H1 (cell line): ENCODE results near the gene CD59. TPM values are rescaled to one million over a fixed set of nuclear protein-coding genes. Genes with fewer than 3 reads are reported as not detected.

ENCODE experiments used
- CTCF ChIA-PET: fragments of 300-600 bp; sonication (Branson Sonifier 250); formaldehyde crosslinking; loops from one replicate; lab custom pipeline; 2021; ENCODE audit not compliant: partially characterized antibody; lab: Charles Lee
- POLR2A ChIA-PET: fragments of 300-600 bp; sonication (Branson Sonifier 250); formaldehyde crosslinking; loops from one replicate; lab custom pipeline; 2021; ENCODE audit warnings: inconsistent platforms; ENCODE audit not compliant: partially characterized antibody; lab: Charles Lee
- DNase-seq, 2 experiments: peaks; one replicate each; pipeline versions ENCODE4 v3.0.0 to v3.0.0-alpha.2; 2010 to 2022; ENCODE audit warnings: low spot score in 2 of 2, low read depth in 1 of 2, mixed read lengths in 1 of 2
- FAIRE-seq: peaks from 2 replicates; lab custom pipeline; 2011; peaks lifted over from hg19 to GRCh38; lab: Jason Lieb, UNC
- H2AFZ ChIP-seq: 2 replicates; pipeline ENCODE4 v1.8.1; 2012; ENCODE audit warnings: low read length, inconsistent platforms
- H2AK5ac ChIP-seq: 2 replicates; pipeline ENCODE4 v1.6.1; 2013; ENCODE audit warnings: low read depth, low read length
- H2BK120ac ChIP-seq: replicated peaks from 2 replicates; pipeline ENCODE3; 2013; ENCODE audit warnings: low read depth, low read length, inconsistent platforms
- H2BK12ac ChIP-seq: 2 replicates; pipeline ENCODE4 v1.6.1; 2013; ENCODE audit warnings: low read depth, low read length
- H2BK15ac ChIP-seq: 2 replicates; pipeline ENCODE4 v1.6.1; 2013; ENCODE audit warnings: low read length
- H2BK20ac ChIP-seq: 2 replicates; pipeline ENCODE4 v1.6.1; 2013; ENCODE audit warnings: low read length
- H2BK5ac ChIP-seq: 2 replicates; pipeline ENCODE4 v1.6.1; 2013; ENCODE audit warnings: low read depth, low read length
- H3K14ac ChIP-seq: 2 replicates; pipeline ENCODE4 v1.6.1; 2013; ENCODE audit warnings: inconsistent platforms; ENCODE audit not compliant: insufficient read length
- H3K18ac ChIP-seq: 2 replicates; pipeline ENCODE4 v1.6.1; 2013; ENCODE audit warnings: low read length; ENCODE audit errors: extremely low read depth
- H3K23ac ChIP-seq: 2 replicates; pipeline ENCODE4 v1.6.1; 2013; ENCODE audit warnings: inconsistent platforms; ENCODE audit not compliant: insufficient read length
- H3K23me2 ChIP-seq: 2 replicates; pipeline ENCODE4 v1.6.1; 2013; ENCODE audit warnings: low read depth, low read length
- H3K27ac ChIP-seq: 2 replicates; pipeline ENCODE4 v1.6.1; 2011; ENCODE audit warnings: low read depth, low read length, inconsistent platforms
- H3K27me3 ChIP-seq, 4 experiments: replicated peaks in 1 of 4; 1 replicate in 1 of 4; 2 replicates in 3 of 4; pipeline versions ENCODE4 v1.6.1 to v1.8.1; 2011 to 2013; ENCODE audit warnings: low read length in 3 of 4, mild to moderate bottlenecking in 3 of 4, inconsistent platforms in 2 of 4, mixed read lengths in 2 of 4, moderate library complexity in 1 of 4; ENCODE audit not compliant: control insufficient read depth in 3 of 4, insufficient read depth in 3 of 4; ENCODE audit errors: extremely low read depth in 1 of 4
- H3K36me3 ChIP-seq, 4 experiments: 2 replicates each; pipeline versions ENCODE4 v1.6.1 to v1.8.1; 2011 to 2013; ENCODE audit warnings: mild to moderate bottlenecking in 4 of 4, low read length in 3 of 4, moderate library complexity in 2 of 4, control low read depth in 1 of 4, inconsistent platforms in 1 of 4; ENCODE audit not compliant: insufficient read depth in 4 of 4, control insufficient read depth in 2 of 4
- H3K4ac ChIP-seq: replicated peaks from 2 replicates; pipeline ENCODE3; 2013; ENCODE audit warnings: low read length, low read depth, mixed read lengths, inconsistent platforms; ENCODE audit not compliant: insufficient read length
- H3K4me1 ChIP-seq, 4 experiments: replicated peaks in 1 of 4; 1 replicate in 1 of 4; 2 replicates in 3 of 4; pipeline versions ENCODE4 v1.6.1 to v1.8.1; 2011 to 2013; ENCODE audit warnings: low read length in 3 of 4, inconsistent platforms in 2 of 4, mixed read lengths in 1 of 4; ENCODE audit not compliant: insufficient read depth in 4 of 4, control insufficient read depth in 3 of 4
- H3K4me2 ChIP-seq, 2 experiments: 2 replicates each; pipeline versions ENCODE4 v1.6.1 to v1.8.1; 2011 to 2013; ENCODE audit warnings: low read depth in 2 of 2, low read length in 2 of 2, control low read depth in 1 of 2, inconsistent platforms in 1 of 2, mild to moderate bottlenecking in 1 of 2; ENCODE audit not compliant: insufficient read depth in 1 of 2
- H3K4me3 ChIP-seq, 4 experiments: fragments of 200-600, 300-600 bp in 1 of 4; sonication (generic), shearing (Covaris generic), sonication (Bioruptor Twin) in 1 of 4; 2 replicates each; pipeline versions ENCODE4 v1.5.1 to v1.8.1; 2011 to 2016; ENCODE audit warnings: low read length in 4 of 4, low read depth in 3 of 4, control low read depth in 2 of 4, inconsistent platforms in 2 of 4, mild to moderate bottlenecking in 2 of 4, mixed read lengths in 1 of 4, moderate library complexity in 1 of 4; ENCODE audit not compliant: insufficient read depth in 2 of 4; ENCODE audit errors: extremely low read depth in 1 of 4
- H3K56ac ChIP-seq: replicated peaks from 2 replicates; pipeline ENCODE3; 2013; ENCODE audit warnings: low read depth, mild to moderate bottlenecking, mixed read lengths, low read length, inconsistent platforms; ENCODE audit not compliant: insufficient read length
- H3K79me1 ChIP-seq: 2 replicates; pipeline ENCODE4 v1.6.1; 2013; ENCODE audit warnings: low read depth, low read length, control low read depth
- H3K79me2 ChIP-seq, 2 experiments: 2 replicates each; pipeline versions ENCODE4 v1.6.1 to v1.8.1; 2012 to 2013; ENCODE audit warnings: low read length in 2 of 2, mild to moderate bottlenecking in 2 of 2, inconsistent platforms in 1 of 2; ENCODE audit not compliant: insufficient read depth in 2 of 2, control insufficient read depth in 1 of 2
- H3K9ac ChIP-seq, 4 experiments: replicated peaks in 1 of 4; 1 replicate in 1 of 4; 2 replicates in 3 of 4; pipeline versions ENCODE4 v1.6.1 to v1.8.1; 2011 to 2013; ENCODE audit warnings: low read depth in 3 of 4, low read length in 3 of 4, control low read depth in 2 of 4, mild to moderate bottlenecking in 2 of 4, moderate library complexity in 2 of 4, inconsistent platforms in 1 of 4; ENCODE audit errors: extremely low read depth in 1 of 4
- H3K9me3 ChIP-seq, 2 experiments: 2 replicates each; pipeline versions ENCODE4 v1.6.1 to v1.8.1; 2012 to 2013; ENCODE audit warnings: mild to moderate bottlenecking in 2 of 2, moderate library complexity in 2 of 2, control low read depth in 1 of 2, inconsistent platforms in 1 of 2, low read depth in 1 of 2, low read length in 1 of 2, mixed read lengths in 1 of 2; ENCODE audit not compliant: insufficient read depth in 2 of 2
- H4K20me1 ChIP-seq, 2 experiments: replicated peaks in 1 of 2; 2 replicates each; pipeline versions ENCODE3 to v1.8.1; 2011 to 2013; ENCODE audit warnings: inconsistent platforms in 2 of 2, low read length in 2 of 2, mild to moderate bottlenecking in 1 of 2; ENCODE audit not compliant: insufficient read depth in 2 of 2, control insufficient read depth in 1 of 2
- H4K5ac ChIP-seq: 2 replicates; pipeline ENCODE4 v1.6.1; 2013; ENCODE audit warnings: low read length, low read depth, mixed read lengths, inconsistent platforms; ENCODE audit not compliant: insufficient read length
- H4K8ac ChIP-seq: 2 replicates; pipeline ENCODE4 v1.8.0; 2013; ENCODE audit warnings: mild to moderate bottlenecking, moderate library complexity, low read length, inconsistent platforms; ENCODE audit not compliant: insufficient read depth; ENCODE audit errors: extremely low read depth
- H4K91ac ChIP-seq: replicated peaks from 2 replicates; pipeline ENCODE3; 2013; ENCODE audit warnings: low read length, mixed read lengths, inconsistent platforms; ENCODE audit not compliant: insufficient read length
- BCL11A ChIP-seq, 2 experiments: IDR thresholded peaks; one replicate each; pipeline ENCODE4 v1.6.1; 2011; ENCODE audit warnings: low read depth in 2 of 2, low read length in 2 of 2, mild to moderate bottlenecking in 2 of 2
- CBX8 ChIP-seq: fragments of 300-800, 300-1000 bp; sonication (generic); IDR thresholded peaks from 2 replicates; pipeline ENCODE4 v1.7.1; 2016; ENCODE audit warnings: low read depth, low read length, borderline replicate concordance
- CEBPB ChIP-seq: IDR thresholded peaks from 2 replicates; pipeline ENCODE4 v1.6.1; 2012; ENCODE audit warnings: low read depth, low read length
- GABPA ChIP-seq: IDR thresholded peaks from 2 replicates; pipeline ENCODE4 v1.6.1; 2011; ENCODE audit warnings: mild to moderate bottlenecking, low read length, moderate library complexity, borderline replicate concordance; ENCODE audit not compliant: insufficient read depth
- HDAC2 ChIP-seq, 2 experiments: fragments of 300-600 bp in 1 of 2; sonication (generic) in 1 of 2; IDR thresholded peaks; 2 replicates each; pipeline ENCODE4 v1.6.1; 2011 to 2012; ENCODE audit warnings: low read depth in 2 of 2, low read length in 2 of 2, mild to moderate bottlenecking in 2 of 2, moderate library complexity in 2 of 2, borderline replicate concordance in 1 of 2, inconsistent platforms in 1 of 2
- PHF8 ChIP-seq: fragments of 200-600 bp; sonication (generic); conservative IDR thresholded peaks from 2 replicates; pipeline ENCODE4 v1.7.1; 2012; ENCODE audit warnings: low read depth, mild to moderate bottlenecking, inconsistent platforms, low read length, moderate library complexity
- POLR2AphosphoS5 ChIP-seq: IDR thresholded peaks from 2 replicates; pipeline ENCODE4 v1.6.1; 2011; ENCODE audit warnings: low read depth, low read length
- SAP30 ChIP-seq: fragments of 300-600 bp; sonication (generic); IDR thresholded peaks from 2 replicates; pipeline ENCODE4 v1.7.1; 2012; ENCODE audit warnings: low read length, moderate library complexity, mild to moderate bottlenecking, inconsistent platforms; ENCODE audit not compliant: insufficient read depth, insufficient replicate concordance
- SIRT6 ChIP-seq: IDR thresholded peaks from one replicate; pipeline ENCODE4 v1.7.1; 2012; ENCODE audit warnings: low read length, inconsistent platforms
- YY1 ChIP-seq: IDR thresholded peaks from 2 replicates; pipeline ENCODE4 v1.6.1; 2011; ENCODE audit warnings: low read depth, mild to moderate bottlenecking, low read length
- WGBS, 2 experiments: shearing (Covaris generic) in 1 of 2; methylation state at CpG; one replicate each; pipeline versions ENCODE4 v1.1.6 to v1.1.7; 2013 to 2015; ENCODE audit warnings: low lambda C conversion rate in 2 of 2, mixed read lengths in 2 of 2, inconsistent platforms in 1 of 2, low coverage in 1 of 2, missing lambda C conversion rate in 1 of 2; ENCODE audit not compliant: insufficient replicate concordance in 2 of 2, insufficient coverage in 1 of 2, insufficient read length in 1 of 2; ENCODE audit errors: extremely low coverage in 1 of 2, missing lambda C conversion rate in 1 of 2; 5-methylcytosine and 5-hydroxymethylcytosine counted together
- polyA plus RNA-seq, 7 experiments: library from polyadenylated mRNA; depleted of rRNA in 3 of 7; stranded (reverse) in 5 of 7; unstranded in 2 of 7; fragments of >200 nt in 5 of 7; fragments of 200-250 nt in 2 of 7; gene quantifications; 1 replicate in 5 of 7; 2 replicates in 1 of 7; 4 replicates in 1 of 7; pipeline versions ENCODE4 v1.2.1 to v1.2.3, GENCODE V29; 2011 to 2013; ENCODE audit warnings: missing spikeins in 2 of 7, mixed read lengths in 2 of 7
- total RNA-seq: library from RNA; stranded (reverse); fragmentation: NEBNext Ultra II Directional; extraction: Animal tissue kit (Norgen Biotek cat#: 25700); gene quantifications from 2 replicates; pipeline ENCODE4 v1.2.1, GENCODE V29; 2021

Gene CD59
- total and polyA plus RNA-seq, 2 of the 8 experiments (the other 6 are each of a cell fraction or from before 2014, with no cell fraction given): 63.1 to 90.3 TPM

GRCh38 chr11:33660962-33661361 lies 75.3 kb downstream of the CD59 start:
- Histone ChIP-seq H3K23ac (no peak overlapping the region), H2BK120ac (no peak overlapping the region), H2BK20ac (no peak overlapping the region), H2AFZ (no peak overlapping the region), H3K36me3 (no peaks in the 10 kb centered on the region; a peak in 1 of 8 replicates), H3K4me1 (no peaks in the 10 kb centered on the region; a peak in 3 of 7 replicates), H3K79me2 (no peaks in the 10 kb centered on the region), H3K9ac (no peak overlapping the region), H3K14ac (no peak overlapping the region), H2BK12ac (no peak overlapping the region), H3K4me3 (no peak overlapping the region), H3K23me2 (no peaks in the 10 kb centered on the region), H2AK5ac (no peak overlapping the region), H4K5ac (no peak overlapping the region), H3K27me3 (no peaks in the 10 kb centered on the region), H3K27ac (no peak overlapping the region), H2BK15ac (no peak overlapping the region), H3K9me3 (no peaks in the 10 kb centered on the region), H3K4me2 (no peak overlapping the region), H2BK5ac (no peak overlapping the region), H4K8ac (no peak overlapping the region), H4K91ac (no peak overlapping the region), H4K20me1 (no peaks in the 10 kb centered on the region), H3K18ac (no peak overlapping the region), H3K79me1 (no peaks in the 10 kb centered on the region), H3K4ac (no peak overlapping the region), H3K56ac (no peak overlapping the region)
- ChIA-PET POLR2A (no interaction called here), CTCF (interaction anchor here (0.7 to 1.6 kb wide), 2 partner anchors 26 to 41 kb away, joined by 3 read pairs; no protein-coding TSS in a partner anchor)
- FAIRE-seq (no peak), DNase-seq (no peak)
- 87% methylated on average over 4 of the region's 4 CpGs; no CpG with 5 or more reads in 1 of the 2 experiments for WGBS, 2 experiments
- TF ChIP-seq CEBPB (no peak), HDAC2 (IDR thresholded peaks at IDR 0.05; ENCODE audit: borderline replicate concordance in 1 of 2, low read depth in 2 of 2, low read length in 2 of 2) (no peak), CBX8 (no peak), PHF8 (no peak), SAP30 (no peak), POLR2AphosphoS5 (no peak), GABPA (no peak), SIRT6 (no peak), BCL11A (IDR thresholded peaks at IDR 0.05; ENCODE audit: low read depth in 2 of 2, low read length in 2 of 2) (no peak), YY1 (no peak)
